Kidney epithelial cell (primary cell): Measurements from ENCODE around the gene FGD2. TPM values are rescaled to one million over a fixed set of nuclear protein-coding genes. Genes with fewer than 3 reads are reported as not detected.
A peak's percentile ranks its signal among the peaks of the same experiment; 100 is the strongest.
"Not testable (repeated sequence)": the region's sequence is repeated elsewhere in the genome, so short reads cannot be mapped to it uniquely, and the experiment has no call there.

Source experiments
- DNase-seq: peaks from one replicate; pipeline ENCODE4 v3.0.0-alpha.2; 2010; ENCODE audit warnings: low read depth
- H3K27me3 ChIP-seq: 2 replicates; pipeline ENCODE4 v1.6.0; 2011; ENCODE audit warnings: low read length; ENCODE audit not compliant: control insufficient read depth, insufficient read depth
- H3K36me3 ChIP-seq: 2 replicates; pipeline ENCODE4 v1.5.1; 2011; ENCODE audit warnings: low read length; ENCODE audit not compliant: control insufficient read depth, insufficient read depth
- H3K4me3 ChIP-seq: 2 replicates; pipeline ENCODE4 v1.5.1; 2011; ENCODE audit warnings: low read depth, mild to moderate bottlenecking, control low read depth, low read length
- total RNA-seq: library from RNA; depleted of rRNA; stranded (reverse); fragments of >200 nt; gene quantifications from 2 replicates; pipeline ENCODE4 v1.2.3, GENCODE V29; 2015
- TF ChIP-seq, protein P1 (sequence below): IDR thresholded peaks from 2 replicates; pipeline ENCODE4 v1.5.1; 2011; ENCODE audit warnings: mild to moderate bottlenecking, moderate library complexity, low read length, control low read depth, inconsistent platforms; ENCODE audit not compliant: insufficient read depth, poor library complexity, severe bottlenecking

FGD2 gene
- total RNA-seq, 1 donor from 2014 or later: 0.04 TPM

GRCh38 chr6:36985417-36985807, 20.0 kb upstream of the FGD2 start:
- no peaks in the 10 kb centered on the region for H3K36me3 ChIP-seq
- no peak for DNase-seq

DNA sequence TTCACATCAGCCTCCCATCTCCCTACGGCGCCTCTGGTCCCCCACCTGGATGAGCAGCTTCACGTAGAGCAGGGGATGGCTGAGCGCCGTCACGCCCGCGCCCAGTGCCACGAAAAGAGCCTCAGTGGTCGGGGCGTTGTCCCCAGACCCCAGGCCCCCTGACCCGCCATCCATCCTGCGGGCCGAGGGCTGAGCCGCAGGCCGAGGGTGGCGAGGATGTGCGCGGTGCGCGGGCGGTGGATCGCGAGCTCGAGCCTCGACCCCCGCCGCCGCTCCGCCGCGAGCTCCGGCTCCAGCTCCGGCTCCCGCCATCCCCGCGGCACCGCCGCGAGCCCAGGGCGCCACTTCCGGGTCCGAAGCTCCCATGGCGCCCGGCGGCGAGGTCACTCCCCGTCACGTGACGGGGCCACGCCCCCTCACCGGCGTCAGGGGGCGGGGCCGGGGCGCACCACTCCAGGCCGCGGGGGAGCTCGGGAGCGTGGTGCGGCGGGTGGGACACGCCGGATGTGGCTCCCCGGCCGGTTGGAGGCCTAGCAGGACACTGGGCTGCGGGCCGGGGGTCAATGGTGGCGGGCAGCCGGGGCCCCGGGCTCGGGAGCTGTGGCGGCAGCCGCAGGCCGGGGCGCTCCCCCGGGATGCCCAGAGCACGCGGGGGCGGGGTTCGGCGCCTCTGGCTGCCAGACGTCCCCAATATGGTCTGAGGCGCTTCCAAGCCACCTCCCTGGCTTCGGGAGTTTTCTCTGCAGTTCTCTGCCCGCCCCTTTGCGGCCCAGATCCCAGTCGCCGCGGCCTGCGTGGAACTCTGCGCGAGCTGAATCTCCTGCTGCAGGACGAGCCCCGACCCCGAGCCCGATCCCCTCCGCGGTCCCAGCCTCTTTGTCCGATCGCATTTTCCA, 19.4 kb upstream of the FGD2 start, which contains the start of gene MTCH1:
MTCH1 (minus strand) TSS at position 389 of the 896 bp plus-strand sequence; CDS start at position 366, 23 bp downstream.
- H3K27me3 ChIP-seq: peaks cover 2% of the 10 kb centered on the region
- TF ChIP-seq, protein P1, sequence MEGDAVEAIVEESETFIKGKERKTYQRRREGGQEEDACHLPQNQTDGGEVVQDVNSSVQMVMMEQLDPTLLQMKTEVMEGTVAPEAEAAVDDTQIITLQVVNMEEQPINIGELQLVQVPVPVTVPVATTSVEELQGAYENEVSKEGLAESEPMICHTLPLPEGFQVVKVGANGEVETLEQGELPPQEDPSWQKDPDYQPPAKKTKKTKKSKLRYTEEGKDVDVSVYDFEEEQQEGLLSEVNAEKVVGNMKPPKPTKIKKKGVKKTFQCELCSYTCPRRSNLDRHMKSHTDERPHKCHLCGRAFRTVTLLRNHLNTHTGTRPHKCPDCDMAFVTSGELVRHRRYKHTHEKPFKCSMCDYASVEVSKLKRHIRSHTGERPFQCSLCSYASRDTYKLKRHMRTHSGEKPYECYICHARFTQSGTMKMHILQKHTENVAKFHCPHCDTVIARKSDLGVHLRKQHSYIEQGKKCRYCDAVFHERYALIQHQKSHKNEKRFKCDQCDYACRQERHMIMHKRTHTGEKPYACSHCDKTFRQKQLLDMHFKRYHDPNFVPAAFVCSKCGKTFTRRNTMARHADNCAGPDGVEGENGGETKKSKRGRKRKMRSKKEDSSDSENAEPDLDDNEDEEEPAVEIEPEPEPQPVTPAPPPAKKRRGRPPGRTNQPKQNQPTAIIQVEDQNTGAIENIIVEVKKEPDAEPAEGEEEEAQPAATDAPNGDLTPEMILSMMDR: no peak
- peak within 1 kb of the TSS; percentile 100 for H3K4me3 ChIP-seq
- H3K36me3 ChIP-seq: no peaks in the 10 kb centered on the region
- DNase-seq: no peak

More at GRCh38 chr6:36985417-36985807, 20.0 kb upstream of the FGD2 start:
- H3K27me3 ChIP-seq: no peaks in the 10 kb centered on the region
- H3K4me3 ChIP-seq: peak overlapping the region; percentile 100
- TF ChIP-seq, protein P1: no peak

DNA sequence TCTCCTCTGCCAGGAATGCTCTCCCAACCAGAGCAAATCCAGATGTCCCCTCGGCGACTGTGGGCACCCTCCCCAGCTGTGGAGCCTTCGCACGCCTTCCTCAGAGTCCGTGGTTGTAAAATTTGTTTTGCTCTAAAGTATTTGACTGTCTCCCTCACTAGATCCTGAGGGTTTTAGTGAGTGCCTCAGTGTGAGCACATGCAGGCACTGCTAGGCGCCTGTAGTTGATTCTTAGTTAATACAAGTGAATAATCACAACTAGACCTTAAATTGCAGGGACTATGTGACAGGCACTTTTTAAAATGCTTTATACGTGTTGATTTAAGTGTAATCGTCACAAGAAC, 18.8 kb upstream of the FGD2 start:
- Histone ChIP-seq H3K27me3 (peaks cover 2% of the 10 kb centered on the region), H3K4me3 (peak overlapping the region; percentile 100), H3K36me3 (no peaks in the 10 kb centered on the region)
- TF ChIP-seq, protein P1: no peak
- DNase-seq: no peak

GRCh38 chr6:36989264-36989663, 16.2 kb upstream of the FGD2 start:
- H3K4me3 ChIP-seq: no peak overlapping the region
- peaks cover 2% of the 10 kb centered on the region for H3K27me3 ChIP-seq
- DNase-seq: no peak
- TF ChIP-seq, protein P1: no peak
- no peaks in the 10 kb centered on the region for H3K36me3 ChIP-seq

GRCh38 chr6:36990401-36990800, 15.1 kb upstream of the FGD2 start:
- not testable (repeated sequence) for H3K36me3 ChIP-seq, DNase-seq, H3K27me3 ChIP-seq, H3K4me3 ChIP-seq

DNA sequence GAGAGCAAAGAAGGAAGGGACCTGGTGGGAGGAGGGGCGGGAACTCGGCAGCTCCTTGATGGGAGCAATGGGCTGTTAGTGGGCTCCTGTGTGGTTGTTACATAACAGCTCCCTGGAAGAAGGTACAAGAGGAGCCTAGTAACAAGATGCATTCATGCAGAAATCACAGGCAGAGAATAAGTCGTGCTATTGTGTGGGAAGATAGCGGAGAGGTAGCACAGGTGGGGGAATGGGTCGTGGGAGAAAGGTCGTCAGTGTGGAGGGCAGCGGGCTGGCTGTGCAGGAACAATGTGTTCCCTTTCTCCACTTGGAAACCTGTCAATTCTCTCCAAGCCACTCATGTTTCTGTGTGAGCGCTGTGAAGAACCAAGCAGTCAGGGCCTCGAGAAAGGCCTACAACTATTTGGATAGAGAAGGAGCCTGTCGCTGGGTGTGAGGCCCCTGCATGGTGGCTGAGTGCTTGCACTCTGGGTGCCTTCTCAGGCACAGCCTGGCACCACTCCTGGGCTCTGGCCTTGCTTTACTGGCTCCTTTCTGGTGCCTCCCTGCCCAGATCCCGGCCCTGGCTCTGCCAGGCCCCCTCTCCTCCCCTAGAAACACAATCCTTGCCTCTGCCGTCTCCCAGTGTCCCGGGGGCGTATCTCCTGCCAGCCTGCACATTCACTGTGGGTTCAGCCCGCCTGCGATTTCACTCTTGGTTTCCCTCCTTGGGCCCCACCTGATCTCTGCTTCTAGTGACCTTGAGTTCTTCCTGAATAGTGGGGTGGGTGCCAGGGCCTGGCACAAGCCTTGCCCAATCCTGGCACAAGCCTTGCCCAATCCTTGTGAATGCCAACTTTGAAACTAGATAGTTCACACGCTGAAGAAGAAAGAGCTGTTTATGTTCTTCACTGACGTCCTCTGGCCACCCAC, 7.4 kb upstream of the FGD2 start:
- DNase-seq: no peak

More for the DNA sequence above, 7.4 kb upstream of the FGD2 start:
- Histone ChIP-seq H3K27me3 (no peaks in the 10 kb centered on the region), H3K36me3 (no peaks in the 10 kb centered on the region), H3K4me3 (no peak overlapping the region)
- TF ChIP-seq, protein P1: no peak
